Duodenal mucosa (tissue), 2 donors: ENCODE results near the gene SPG7.

Experiments used
- H3K27ac ChIP-seq: one replicate; pipeline ENCODE4 v1.7.0; 2013; ENCODE audit warnings: low read depth, low read length
- H3K27me3 ChIP-seq, 2 donors: one replicate each; pipeline ENCODE4 v1.7.0; 2013; ENCODE audit warnings: low read length in 2 of 2, control low read depth in 1 of 2; ENCODE audit not compliant: insufficient read depth in 2 of 2, control insufficient read depth in 1 of 2
- H3K36me3 ChIP-seq, 2 donors: one replicate each; pipeline ENCODE4 v1.7.0; 2013; ENCODE audit warnings: low read length in 2 of 2, control low read depth in 1 of 2; ENCODE audit not compliant: insufficient read depth in 2 of 2, control insufficient read depth in 1 of 2
- H3K4me1 ChIP-seq, 2 donors: one replicate each; pipeline ENCODE4 v1.7.0; 2013; ENCODE audit warnings: low read length in 2 of 2, control low read depth in 1 of 2; ENCODE audit not compliant: insufficient read depth in 2 of 2, control insufficient read depth in 1 of 2
- H3K4me3 ChIP-seq, 2 donors: one replicate each; pipeline ENCODE4 v1.7.0; 2013; ENCODE audit warnings: low read length in 2 of 2, low read depth in 1 of 2
- H3K9ac ChIP-seq, 2 donors: one replicate each; pipeline ENCODE4 v1.7.0; 2013; ENCODE audit warnings: low read length in 2 of 2, low read depth in 1 of 2
- H3K9me3 ChIP-seq, 2 donors: one replicate each; pipeline ENCODE4 v1.7.0; 2013; ENCODE audit warnings: low read length in 2 of 2, control low read depth in 1 of 2; ENCODE audit not compliant: control insufficient read depth in 1 of 2

SPG7 gene

DNA sequence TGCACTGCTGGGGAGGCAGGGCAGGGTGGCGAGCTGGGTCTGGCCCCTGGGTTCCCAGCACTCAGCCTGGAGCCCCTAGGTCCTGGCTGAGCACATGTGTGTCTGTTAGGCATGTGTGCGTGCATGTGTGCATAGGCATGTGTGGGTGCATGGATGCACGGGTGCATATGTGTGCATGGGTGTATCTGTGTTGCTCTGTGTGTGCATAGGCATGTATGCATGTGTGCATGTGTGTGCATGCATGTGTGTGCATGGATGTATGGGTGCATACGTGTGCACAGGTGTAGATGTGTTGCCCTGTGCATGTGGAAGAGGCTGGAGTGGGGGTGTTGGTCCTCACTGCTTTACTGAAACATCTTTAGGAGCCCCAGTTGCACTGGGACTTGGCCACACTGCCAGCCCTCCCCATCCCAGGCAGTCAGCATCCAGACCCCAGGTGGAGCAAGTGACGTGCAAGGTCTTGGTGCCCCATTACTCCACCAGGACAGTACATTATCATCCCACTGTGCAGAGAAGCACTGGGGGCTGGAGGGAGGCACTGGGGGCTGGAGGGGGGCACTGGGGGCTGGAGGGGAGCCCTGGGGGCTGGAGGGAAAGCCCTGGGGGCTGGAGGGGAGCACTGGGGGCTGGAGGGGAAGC lies 94.9 kb downstream of the SPG7 start:
- no peaks in the 10 kb centered on the region for H3K9me3 ChIP-seq
- H3K27ac ChIP-seq = no peak overlapping the region
- H3K9ac ChIP-seq = no peak overlapping the region
- no peaks in the 10 kb centered on the region for H3K36me3 ChIP-seq
- peaks cover 4 to 10% of the 10 kb centered on the region in 2 donors for H3K4me1 ChIP-seq
- peaks cover 4% of the 10 kb centered on the region in 2 donors for H3K27me3 ChIP-seq
- no peak overlapping the region for H3K4me3 ChIP-seq

GRCh38 chr16:89604764-89605163 lies 96.6 kb downstream of the SPG7 start:
- Histone ChIP-seq H3K36me3 (no peaks in the 10 kb centered on the region), H3K27ac (no peak overlapping the region), H3K4me1 (peaks cover 13 to 18% of the 10 kb centered on the region in 2 donors), H3K9ac (no peak overlapping the region), H3K27me3 (peaks cover 4% of the 10 kb centered on the region in 2 donors), H3K9me3 (no peaks in the 10 kb centered on the region), H3K4me3 (no peak overlapping the region)

GRCh38 chr16:89605186-89605970 lies 97.2 kb downstream of the SPG7 start:
- H3K27me3 ChIP-seq = peaks cover 4% of the 10 kb centered on the region in 2 donors
- H3K36me3 ChIP-seq = no peaks in the 10 kb centered on the region
- H3K27ac ChIP-seq = no peak overlapping the region
- no peaks in the 10 kb centered on the region for H3K9me3 ChIP-seq
- peaks cover 13 to 18% of the 10 kb centered on the region in 2 donors for H3K4me1 ChIP-seq
- no peak overlapping the region for H3K4me3 ChIP-seq
- H3K9ac ChIP-seq = no peak overlapping the region

DNA sequence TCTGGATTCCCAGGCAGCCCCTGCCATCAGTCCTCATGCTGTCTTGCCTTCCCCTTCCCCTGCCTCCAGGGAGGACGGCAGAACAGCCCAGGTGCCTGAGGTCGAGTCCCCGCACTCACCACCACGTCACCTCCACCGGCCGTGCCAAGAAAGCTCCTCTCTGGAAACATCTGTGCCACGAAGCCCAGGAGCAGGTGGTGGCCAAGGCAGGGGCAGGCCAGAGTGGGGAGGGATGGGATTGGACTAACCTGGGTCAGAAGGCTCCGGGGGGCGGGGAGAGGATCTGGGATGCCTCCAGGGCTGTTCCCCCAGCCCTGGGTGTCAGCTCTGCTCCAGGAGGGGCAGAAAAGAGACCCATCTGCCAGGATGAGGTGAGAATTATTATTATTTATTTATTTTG lies 97.8 kb downstream of the SPG7 start:
- H3K9me3 ChIP-seq = no peaks in the 10 kb centered on the region
- H3K9ac ChIP-seq = no peak overlapping the region
- H3K27me3 ChIP-seq = peaks cover 4% of the 10 kb centered on the region in 2 donors
- H3K27ac ChIP-seq = no peak overlapping the region
- peaks cover 13 to 18% of the 10 kb centered on the region in 2 donors for H3K4me1 ChIP-seq
- H3K4me3 ChIP-seq = no peak overlapping the region
- H3K36me3 ChIP-seq = no peaks in the 10 kb centered on the region
